ENCODE results near the gene XRN2.
"Not testable (repeated sequence)": the region's sequence is repeated elsewhere in the genome, so short reads cannot be mapped to it uniquely, and the experiment has no call there.

XRN2 gene

DNA sequence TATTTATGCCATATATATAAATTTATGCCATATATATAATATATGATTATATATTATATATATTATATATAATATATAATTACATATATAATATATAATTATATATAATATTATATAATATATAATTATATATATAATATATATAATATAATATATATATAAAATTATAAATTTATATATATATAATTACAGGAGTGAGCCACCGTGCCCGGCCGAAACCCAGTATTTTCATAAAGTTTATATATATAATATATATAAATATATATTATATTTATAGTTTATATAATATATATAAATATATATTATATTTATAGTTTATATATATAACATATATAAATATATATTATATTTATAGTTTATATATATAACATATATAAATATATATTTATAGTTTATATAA is 62.6 kb downstream of the XRN2 start:
- in situ Hi-C loops (cut with HindIII; ENCODE audit: low pct_unique_long_range_greater_than_20kb, low sequenced_read_pairs) = no loop called here
- no peak for DNase-seq (ENCODE audit: low read depth in 1 of 2, low spot score in 1 of 2)
- TF ChIP-seq JUND (IDR thresholded peaks at IDR 0.05; ENCODE audit: low read depth) = no peak

DNA sequence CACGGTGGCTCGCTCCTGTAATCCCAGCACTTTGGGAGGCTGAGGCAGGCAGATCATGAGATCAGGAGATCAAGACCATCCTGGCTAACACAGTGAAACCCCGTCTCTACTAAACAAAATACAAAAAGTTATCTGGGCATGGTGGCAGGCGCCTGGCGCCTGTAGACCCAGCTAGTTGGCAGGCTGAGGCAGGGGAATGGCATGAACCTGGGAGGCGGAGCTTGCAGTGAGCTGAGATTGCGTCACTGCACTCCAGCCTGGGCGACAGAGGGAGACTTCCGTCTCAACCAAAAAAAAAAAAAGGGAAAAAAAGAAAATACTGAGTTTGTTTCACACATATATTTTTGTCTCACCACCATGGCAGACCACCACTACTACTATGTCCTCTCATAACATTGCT is 63.1 kb downstream of the XRN2 start:
- DNase-seq (ENCODE audit: low read depth in 1 of 2, low spot score in 1 of 2); in situ Hi-C loops (cut with HindIII; ENCODE audit: low pct_unique_long_range_greater_than_20kb, low sequenced_read_pairs): not testable (repeated sequence)

DNA sequence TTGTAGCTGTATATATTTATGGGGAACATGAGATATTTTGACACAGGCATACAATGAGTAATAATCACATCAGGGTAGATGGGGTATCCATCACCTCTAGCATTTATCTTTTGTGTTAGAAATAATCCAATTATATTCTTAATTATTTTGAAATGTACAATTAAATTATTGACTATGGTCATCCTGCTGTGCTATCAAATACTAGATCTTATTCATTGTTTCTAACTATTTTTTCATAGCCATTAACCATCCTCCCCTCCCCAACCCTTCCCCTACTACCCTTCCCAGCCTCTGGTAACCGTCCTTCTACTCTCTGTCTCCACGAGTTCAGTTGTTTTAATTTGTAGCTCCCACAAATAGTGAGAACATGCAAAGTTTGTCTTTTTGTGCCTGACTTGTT is 65.7 kb downstream of the XRN2 start:
- no peak for DNase-seq (ENCODE audit: low read depth in 1 of 2, low spot score in 1 of 2)
- no peak for TF ChIP-seq JUND (IDR thresholded peaks at IDR 0.05; ENCODE audit: low read depth)
- in situ Hi-C loops (cut with HindIII; ENCODE audit: low pct_unique_long_range_greater_than_20kb, low sequenced_read_pairs) = no loop called here

DNA sequence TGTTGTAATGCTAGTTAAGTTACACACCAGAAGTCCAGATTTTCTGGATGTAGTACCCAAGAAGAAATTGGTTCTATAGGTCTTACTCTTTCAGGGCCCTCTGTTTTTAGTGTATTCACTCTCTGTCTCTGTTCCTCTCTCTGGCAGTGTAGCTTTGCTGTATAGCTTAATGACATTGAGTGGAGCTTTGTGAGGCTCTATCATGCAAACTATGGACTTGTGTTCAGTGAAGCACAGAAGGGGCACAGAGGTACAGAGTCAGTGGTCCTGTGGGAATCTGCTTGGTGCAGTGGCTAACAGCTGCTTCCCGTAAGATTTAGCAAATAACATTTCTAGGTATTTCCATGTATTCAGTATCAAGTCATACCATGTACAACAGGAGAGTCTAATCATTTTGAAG is 68.1 kb downstream of the XRN2 start:
- DNase-seq (ENCODE audit: low read depth in 1 of 2, low spot score in 1 of 2) = no peak
- in situ Hi-C loops (cut with HindIII; ENCODE audit: low pct_unique_long_range_greater_than_20kb, low sequenced_read_pairs) = no loop called here
- TF ChIP-seq JUND (IDR thresholded peaks at IDR 0.05; ENCODE audit: low read depth) = no peak

DNA sequence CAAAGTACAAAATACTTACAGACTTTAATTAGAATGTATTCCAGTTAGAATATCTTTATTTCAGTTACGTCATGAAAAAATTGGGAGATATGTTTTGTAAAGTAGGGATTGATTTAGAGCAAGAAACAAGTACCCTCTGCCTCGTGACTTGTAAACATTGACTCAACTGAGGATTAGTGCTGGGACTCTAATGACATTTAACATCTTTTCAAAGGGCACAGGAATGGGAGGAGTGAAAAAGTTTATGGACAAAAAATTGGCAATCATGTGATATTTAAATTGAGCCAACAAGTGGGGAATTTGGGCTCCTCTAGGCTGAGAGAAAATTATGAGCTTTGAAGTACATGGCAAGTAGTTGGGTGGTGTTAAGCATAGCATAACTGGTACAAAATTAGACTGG is 68.9 kb downstream of the XRN2 start:
- TF ChIP-seq JUND (IDR thresholded peaks at IDR 0.05; ENCODE audit: low read depth) = no peak
- no peak for DNase-seq (ENCODE audit: low read depth in 1 of 2, low spot score in 1 of 2)
- in situ Hi-C loops (cut with HindIII; ENCODE audit: low pct_unique_long_range_greater_than_20kb, low sequenced_read_pairs) = no loop called here

DNA sequence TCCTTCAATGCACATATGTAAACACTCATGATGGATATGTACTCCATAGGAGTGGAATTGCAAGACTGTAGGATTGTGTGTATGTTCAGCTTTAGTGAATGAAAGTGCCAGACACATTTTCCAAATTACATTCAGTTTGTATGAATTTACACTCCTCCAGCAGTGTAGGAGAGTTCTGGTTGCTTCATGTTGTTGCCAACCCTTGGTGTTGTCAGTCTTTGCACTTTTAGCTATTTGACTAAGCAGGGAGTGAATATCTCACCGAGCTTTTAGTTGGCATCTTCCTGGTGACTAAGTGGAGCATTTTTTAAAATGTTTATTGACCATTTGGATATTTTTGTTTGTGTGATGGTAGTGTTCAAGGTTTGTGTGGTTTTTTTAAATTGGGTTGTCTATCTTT is 70.3 kb downstream of the XRN2 start:
- no peak for TF ChIP-seq JUND (IDR thresholded peaks at IDR 0.05; ENCODE audit: low read depth)
- no peak for DNase-seq (ENCODE audit: low read depth in 1 of 2, low spot score in 1 of 2)
- in situ Hi-C loops (cut with HindIII; ENCODE audit: low pct_unique_long_range_greater_than_20kb, low sequenced_read_pairs) = no loop called here

DNA sequence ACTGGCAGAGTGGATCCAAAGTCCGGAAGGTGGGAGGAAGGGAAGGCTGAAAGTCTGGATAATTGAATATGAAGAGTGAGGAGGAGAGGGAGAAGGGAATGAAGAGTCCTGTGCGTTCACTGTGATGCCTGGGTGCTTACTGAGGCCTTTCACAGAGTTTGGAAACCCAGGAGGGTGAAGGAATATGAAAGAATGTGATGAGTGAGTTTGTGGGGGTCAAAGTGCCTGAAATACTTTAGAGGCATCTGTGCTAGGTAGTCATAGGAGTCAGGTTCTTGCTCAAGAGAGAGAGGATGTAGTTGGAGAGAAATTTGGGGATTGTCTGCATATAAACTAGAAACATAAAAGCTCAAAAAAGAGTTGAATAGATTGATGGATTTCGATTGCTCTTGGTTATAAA is 73.5 kb downstream of the XRN2 start:
- DNase-seq (ENCODE audit: low read depth in 1 of 2, low spot score in 1 of 2) = no peak

DNA sequence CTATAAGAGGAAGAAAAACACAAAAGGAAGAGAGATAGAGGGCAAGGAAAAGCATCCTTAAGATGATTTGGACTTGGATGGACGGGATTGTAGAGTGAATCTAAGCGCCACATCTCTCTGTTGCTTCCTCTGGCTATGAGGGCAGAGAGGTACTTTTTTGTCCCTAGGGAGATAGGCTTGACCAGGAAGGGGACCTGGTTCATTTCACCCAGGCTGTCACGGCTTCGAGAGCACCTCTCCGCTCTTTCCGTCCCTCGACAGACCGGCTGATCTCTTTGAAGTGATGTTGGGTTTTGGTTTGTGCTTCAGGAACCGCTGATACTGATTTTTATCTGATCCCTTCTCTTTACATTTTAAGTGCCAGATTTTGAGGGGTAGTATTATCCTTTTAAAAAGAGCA is 74.6 kb downstream of the XRN2 start:
- in situ Hi-C loops (cut with HindIII; ENCODE audit: low pct_unique_long_range_greater_than_20kb, low sequenced_read_pairs) = no loop called here
- no peak for DNase-seq (ENCODE audit: low read depth in 1 of 2, low spot score in 1 of 2)
- TF ChIP-seq JUND (IDR thresholded peaks at IDR 0.05; ENCODE audit: low read depth) = no peak

More for the DNA sequence above, 73.5 kb downstream of the XRN2 start:
- in situ Hi-C loops (cut with HindIII; ENCODE audit: low pct_unique_long_range_greater_than_20kb, low sequenced_read_pairs) = no loop called here
- no peak for TF ChIP-seq JUND (IDR thresholded peaks at IDR 0.05; ENCODE audit: low read depth)

DNA sequence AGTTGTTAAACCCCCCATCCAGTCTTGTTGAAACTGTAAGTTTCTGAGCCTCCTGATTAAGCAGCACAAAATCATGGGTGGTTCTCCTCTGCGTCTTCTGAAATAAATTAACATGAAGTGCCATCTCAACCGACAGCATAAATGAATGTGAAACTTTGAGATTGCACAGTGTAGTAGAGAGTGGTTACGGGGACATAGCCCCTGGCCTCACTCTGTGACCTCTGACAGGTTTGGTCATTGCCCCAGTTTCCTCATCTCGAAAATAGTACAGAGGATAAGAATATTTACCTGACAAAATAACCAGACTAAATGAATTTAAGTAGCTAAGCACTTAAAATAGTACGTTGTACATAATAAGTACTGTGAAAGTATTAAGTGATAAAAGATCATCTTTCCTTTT is 75.1 kb downstream of the XRN2 start:
- no peak for DNase-seq (ENCODE audit: low read depth in 1 of 2, low spot score in 1 of 2)
- TF ChIP-seq JUND (IDR thresholded peaks at IDR 0.05; ENCODE audit: low read depth) = no peak
- in situ Hi-C loops (cut with HindIII; ENCODE audit: low pct_unique_long_range_greater_than_20kb, low sequenced_read_pairs) = no loop called here

DNA sequence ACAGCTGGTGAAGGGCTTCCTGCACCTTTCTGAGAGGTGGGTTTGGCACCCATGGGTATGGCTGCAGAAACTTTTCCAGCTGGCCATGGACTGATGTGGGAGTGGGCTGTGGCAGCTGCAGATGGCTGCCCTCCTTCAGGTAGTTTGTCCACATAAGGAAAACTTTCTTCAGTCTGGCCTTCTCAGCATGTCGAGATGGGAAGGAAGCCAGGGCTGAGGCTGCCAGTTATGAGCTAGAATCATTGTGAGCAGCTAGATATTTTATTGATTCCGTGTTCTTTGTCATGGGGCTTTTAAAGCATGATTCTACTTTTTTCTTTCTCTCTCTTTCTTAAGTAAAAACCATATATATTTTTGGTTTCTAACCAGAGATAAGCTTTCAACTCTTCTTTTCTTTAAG is 77.6 kb downstream of the XRN2 start:
- in situ Hi-C loops (cut with HindIII; ENCODE audit: low pct_unique_long_range_greater_than_20kb, low sequenced_read_pairs) = no loop called here
- DNase-seq (ENCODE audit: low read depth in 1 of 2, low spot score in 1 of 2) = no peak
- TF ChIP-seq JUND (IDR thresholded peaks at IDR 0.05; ENCODE audit: low read depth) = no peak

DNA sequence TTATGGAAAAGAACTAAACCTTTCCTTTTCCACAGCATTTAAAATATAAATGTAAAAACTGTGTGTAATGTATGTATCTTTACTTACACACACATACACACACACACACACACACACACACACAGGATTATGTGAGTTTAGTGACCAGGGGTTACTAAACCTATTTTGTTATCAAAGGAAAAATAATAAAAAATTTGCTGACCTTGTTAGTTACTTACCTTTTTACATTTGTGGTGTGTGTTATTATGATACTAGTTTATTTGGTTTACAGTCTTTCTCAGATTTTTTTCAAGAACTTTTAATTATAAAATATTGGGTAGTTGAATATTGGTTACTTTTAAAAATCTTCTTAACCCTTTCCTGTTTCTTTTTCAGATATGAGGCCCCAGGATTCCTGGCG is 78.5 kb downstream of the XRN2 start:
- no peak for DNase-seq (ENCODE audit: low read depth in 1 of 2, low spot score in 1 of 2)
- TF ChIP-seq JUND (IDR thresholded peaks at IDR 0.05; ENCODE audit: low read depth) = no peak
- in situ Hi-C loops (cut with HindIII; ENCODE audit: low pct_unique_long_range_greater_than_20kb, low sequenced_read_pairs) = no loop called here

DNA sequence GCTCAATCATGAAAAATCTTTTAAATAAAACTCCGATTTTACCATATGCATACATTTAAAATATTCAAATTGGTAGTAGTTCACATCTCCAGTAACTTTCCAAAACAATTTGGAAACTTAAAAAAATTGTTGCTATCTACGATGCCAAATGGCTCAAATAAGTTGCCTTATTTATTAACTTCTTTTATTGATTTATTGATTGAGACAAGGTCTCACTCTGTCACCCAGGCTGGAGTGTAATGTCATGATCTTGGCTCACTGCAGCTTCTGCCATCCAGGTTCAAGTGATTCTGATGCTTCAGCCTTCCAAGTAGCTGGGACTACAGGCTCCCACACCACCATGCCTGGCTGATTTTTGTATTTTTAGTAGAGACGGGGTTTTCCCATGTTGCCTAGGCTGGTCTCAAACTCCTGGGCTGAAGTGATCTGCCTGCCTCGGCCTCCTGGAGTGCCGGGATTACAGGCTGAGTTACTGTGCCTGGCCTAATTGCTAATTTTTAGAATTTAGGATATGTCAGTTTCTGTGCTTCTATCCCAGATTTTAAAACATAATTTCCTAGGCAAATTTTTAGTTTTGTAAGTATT is 81.3 kb downstream of the XRN2 start:
- TF ChIP-seq JUND (IDR thresholded peaks at IDR 0.05; ENCODE audit: low read depth) = no peak
- in situ Hi-C loops (cut with HindIII; ENCODE audit: low pct_unique_long_range_greater_than_20kb, low sequenced_read_pairs) = no loop called here
- DNase-seq (ENCODE audit: low read depth in 1 of 2, low spot score in 1 of 2) = no peak

DNA sequence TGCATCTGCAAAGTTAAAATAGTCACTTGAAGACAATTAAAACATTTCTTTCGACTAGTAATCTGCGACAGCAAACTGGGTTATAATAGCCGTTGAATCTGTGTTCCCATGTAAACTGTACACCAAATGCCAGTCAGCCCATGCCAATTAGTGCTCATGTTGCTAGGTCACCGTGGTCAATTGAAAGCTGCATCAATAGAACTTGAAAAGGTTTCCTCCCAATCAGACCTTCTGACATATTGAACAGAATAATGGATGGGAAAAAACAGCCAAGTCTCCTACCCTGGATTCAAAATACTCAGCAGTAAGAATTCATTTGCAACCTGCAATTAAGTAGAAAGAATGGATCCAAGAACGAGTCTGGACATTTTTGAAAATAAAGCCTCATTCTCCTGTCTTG is 83.0 kb downstream of the XRN2 start:
- TF ChIP-seq JUND (IDR thresholded peaks at IDR 0.05; ENCODE audit: low read depth) = no peak
- in situ Hi-C loops (cut with HindIII; ENCODE audit: low pct_unique_long_range_greater_than_20kb, low sequenced_read_pairs) = no loop called here
- no peak for DNase-seq (ENCODE audit: low read depth in 1 of 2, low spot score in 1 of 2)

DNA sequence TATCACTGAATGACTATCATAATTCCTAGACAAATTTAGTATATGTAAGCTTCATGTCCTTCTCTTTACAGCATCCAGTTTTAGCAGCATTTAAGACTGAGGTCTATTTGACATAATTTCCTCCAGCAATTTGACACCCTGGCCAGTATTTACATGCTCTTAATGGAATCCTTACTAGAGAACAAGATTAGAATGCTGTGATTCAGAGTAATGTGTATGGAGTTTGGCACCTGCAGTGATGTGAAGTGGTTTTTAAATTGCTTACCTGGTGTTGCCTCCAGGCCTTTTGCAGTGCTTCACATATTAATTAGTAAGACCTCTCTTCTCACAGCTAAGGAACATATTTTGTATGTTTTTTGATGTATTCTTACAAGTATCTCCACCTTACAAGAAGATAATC is 84.4 kb downstream of the XRN2 start:
- TF ChIP-seq JUND (IDR thresholded peaks at IDR 0.05; ENCODE audit: low read depth) = no peak
- in situ Hi-C loops (cut with HindIII; ENCODE audit: low pct_unique_long_range_greater_than_20kb, low sequenced_read_pairs) = no loop called here
- DNase-seq (ENCODE audit: low read depth in 1 of 2, low spot score in 1 of 2) = peak in 1 of 2 experiments; percentile 2
